ENCODE data around the gene PEX11A.
"Not testable (repeated sequence)": the region's sequence is repeated elsewhere in the genome, so short reads cannot be mapped to it uniquely, and the experiment has no call there.

PEX11A gene, protein sequence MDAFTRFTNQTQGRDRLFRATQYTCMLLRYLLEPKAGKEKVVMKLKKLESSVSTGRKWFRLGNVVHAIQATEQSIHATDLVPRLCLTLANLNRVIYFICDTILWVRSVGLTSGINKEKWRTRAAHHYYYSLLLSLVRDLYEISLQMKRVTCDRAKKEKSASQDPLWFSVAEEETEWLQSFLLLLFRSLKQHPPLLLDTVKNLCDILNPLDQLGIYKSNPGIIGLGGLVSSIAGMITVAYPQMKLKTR

DNA sequence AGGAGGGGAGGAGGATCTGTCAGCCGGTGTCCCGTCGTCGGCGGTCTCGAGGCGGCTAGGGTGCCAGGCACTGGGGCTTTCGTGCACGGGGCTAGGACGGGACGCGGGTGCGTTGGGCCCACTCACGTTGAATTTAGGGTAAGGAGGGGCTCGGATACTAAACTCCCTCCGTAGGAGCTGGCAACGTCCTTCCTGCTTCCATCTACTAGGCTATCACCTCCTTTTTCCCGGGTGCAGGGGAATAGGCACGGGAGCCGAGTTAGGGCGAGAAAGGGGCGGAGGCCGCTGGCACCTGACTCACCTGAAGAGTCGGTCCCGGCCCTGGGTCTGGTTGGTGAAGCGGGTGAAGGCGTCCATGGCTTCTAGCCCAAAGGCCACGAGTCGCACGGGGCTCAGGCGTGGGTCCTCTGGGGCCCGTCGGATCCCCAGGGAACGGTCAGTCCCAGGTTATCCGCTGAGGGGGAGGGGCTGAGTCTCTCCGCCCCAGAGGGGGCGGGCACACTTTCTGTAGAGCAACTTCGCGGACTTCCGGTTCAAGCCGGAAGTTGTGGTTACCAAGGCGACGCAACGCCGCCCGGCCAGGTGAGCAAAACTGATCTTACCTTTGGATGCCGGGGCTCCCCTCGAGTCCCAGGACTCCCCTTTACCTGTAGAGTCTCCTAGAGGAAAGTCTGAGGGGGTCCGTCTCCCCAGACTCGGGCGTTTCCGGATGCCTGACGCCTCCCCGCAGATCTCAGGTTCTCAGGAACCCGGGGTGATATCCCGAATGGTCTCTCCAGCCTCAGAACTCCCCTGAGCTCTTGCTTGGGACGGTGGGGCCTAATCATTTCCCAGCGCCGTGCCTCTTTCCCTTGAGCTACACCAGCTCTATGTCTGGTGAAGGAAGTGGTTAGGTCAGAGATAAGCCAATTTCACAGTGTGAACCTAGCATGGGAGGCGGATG lies at the start of gene PEX11A, which contains the start of gene WDR93:
Gene PEX11A, minus strand, starts transcription at position 479 of the 943 bp plus-strand sequence. Its CDS starts 122 bp downstream, at position 357.
Gene WDR93, plus strand, starts transcription at position 536 of the 943 bp plus-strand sequence. CDS start 10,936 bp downstream, outside the sequence.
- DNase-seq = peak in 45 of 58 donors; percentile 25 to 73 (median 47)

DNA sequence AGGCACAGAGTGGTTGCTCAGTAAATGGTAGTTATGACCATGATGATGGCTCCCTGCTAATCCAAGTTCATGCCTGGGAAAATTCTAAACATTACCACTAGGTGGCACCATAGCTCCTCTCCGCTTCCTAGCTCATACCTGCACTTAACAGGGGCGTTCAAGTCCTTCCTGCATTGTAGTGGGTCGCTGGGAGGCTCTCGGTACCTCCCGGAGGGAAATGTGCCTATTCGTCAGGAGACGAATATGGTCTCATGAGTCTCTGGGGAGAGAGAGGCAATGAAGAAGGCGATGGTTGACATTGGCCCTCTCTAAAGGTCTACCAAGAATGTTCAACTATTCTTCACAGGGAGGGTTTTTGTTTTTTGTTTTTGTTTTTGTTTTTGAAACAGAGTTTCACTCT lies 49.6 kb upstream of the PEX11A start:
- peak in 27 of 58 donors; percentile 3 to 69 (median 25) for DNase-seq

DNA sequence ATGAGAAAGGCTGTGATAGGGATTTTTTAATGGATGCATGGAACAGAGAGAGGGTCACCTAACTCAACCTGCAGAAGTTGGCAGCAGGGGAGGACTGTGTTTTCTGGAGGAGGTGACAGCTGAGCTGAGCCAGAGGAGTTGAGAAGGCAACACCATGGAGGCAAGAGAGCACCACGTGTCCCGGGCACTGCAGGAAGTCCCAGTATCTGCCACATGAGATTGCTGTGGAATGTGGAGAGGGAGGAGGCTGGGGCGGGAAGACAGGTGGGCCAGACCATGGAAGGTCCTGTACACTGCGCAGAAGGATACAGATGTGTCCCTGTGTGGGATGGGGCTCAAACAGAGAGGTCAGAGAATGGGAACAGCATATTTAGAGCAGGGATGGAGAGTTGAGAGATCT lies 45.2 kb upstream of the PEX11A start:
- DNase-seq = no peak

DNA sequence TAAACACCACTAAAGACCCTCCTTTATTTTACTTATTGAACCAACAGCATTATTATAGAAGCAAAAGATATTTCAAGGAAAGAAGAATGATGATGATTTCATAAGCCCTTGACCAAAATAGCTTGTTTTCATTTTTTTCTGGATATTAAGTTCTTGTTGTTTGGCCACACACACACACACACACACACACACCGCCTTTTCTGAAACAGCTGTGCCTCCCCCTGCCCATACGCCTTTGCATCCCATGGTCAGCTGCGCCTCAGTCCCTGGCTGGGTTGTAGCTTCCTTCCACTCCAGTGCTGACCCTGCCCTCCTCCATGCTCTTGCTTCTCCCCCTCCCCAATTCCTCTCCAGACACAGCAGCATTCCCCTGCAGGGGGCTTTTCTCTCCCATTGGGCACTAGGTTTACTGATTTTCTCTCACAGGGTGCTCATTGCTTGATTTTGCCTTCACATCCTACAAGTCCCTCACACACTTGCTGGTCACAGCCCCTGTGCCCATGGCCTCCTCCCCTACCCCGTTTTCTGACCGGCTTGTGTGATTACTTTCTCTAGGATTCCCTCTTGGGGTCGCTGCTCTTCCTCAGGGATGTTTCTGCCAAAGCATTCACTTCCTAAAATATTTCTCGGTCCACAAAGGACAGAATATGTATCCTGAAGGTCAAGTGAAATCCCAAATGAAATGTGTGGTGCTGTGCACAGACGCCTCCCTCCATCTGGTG lies 42.1 kb upstream of the PEX11A start:
- DNase-seq = no peak

DNA sequence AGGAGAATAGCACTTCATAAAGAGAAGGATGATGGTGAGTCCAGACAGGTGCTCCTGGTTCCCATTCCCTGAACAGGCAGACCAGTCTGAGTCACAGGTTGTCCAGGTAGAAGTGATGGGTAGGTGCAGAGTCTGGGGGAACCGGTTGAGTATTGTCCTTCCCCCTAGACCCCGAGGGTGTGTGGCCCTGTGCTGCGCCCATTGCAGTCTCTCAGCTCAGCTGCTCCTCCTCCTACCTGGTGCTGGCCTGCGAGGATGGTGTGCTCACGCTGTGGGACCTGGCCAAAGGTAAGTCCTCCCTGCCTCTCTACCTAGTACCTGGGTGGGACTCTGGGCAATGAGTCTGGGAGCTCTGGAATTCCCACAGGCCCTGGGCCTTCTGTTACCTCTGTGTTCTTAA lies 40.7 kb upstream of the PEX11A start:
- DNase-seq = no peak

DNA sequence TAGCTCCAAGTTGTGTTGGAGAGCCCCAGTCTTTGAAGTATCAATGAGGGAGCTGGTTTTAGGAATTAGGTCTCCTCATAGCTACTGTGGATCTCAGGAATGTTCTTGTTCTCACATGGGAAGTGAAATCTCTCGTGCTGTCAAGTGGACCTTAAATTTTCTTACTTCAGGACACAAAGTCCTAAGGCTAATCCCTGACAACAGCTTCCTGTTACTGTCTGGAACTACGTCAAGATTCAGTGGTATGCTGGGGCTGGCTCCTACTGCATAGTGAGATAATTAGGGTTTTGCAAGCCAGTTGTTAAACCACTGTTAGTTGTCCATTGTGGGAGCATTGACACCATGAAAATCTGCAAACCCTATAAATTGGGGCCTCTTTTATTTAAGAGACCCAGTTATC lies 37.7 kb upstream of the PEX11A start:
- DNase-seq = no peak

DNA sequence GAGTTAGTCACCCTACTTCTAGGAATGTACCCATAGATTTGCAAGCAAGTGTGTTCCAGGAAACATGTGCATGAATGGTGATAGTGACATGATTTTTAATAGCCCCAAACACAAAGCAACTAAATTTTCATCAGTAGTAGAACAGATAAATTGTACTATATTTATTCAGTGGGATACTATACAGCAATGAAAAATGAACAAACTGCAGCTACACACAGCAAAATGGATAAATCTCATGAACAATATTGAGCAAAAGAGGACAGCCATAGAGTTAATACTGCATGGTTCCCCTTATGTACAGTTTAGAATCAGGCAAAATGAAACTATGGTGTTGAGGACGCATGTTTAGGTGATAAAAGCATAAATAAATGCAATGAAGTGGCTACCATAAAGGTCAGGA lies 34.5 kb upstream of the PEX11A start:
- no peak for DNase-seq

DNA sequence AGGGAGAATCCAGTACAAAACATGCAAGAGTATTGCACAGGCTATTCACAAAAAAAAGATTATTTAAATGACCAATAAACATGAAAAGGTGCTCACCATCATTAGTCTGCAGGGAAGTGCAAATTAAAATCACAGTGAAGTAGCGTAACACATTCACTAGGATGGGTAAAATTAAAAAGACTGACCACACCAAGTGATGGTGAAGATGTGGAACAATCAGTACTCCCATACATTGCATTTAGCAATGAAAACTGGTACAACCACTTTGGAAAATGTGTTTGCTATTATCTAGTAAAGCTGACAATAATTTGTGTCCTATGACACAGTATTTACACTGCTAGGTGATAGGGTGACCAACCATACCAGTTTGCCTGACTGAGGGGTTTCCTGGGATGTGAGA lies 34.1 kb upstream of the PEX11A start:
- no peak for DNase-seq

DNA sequence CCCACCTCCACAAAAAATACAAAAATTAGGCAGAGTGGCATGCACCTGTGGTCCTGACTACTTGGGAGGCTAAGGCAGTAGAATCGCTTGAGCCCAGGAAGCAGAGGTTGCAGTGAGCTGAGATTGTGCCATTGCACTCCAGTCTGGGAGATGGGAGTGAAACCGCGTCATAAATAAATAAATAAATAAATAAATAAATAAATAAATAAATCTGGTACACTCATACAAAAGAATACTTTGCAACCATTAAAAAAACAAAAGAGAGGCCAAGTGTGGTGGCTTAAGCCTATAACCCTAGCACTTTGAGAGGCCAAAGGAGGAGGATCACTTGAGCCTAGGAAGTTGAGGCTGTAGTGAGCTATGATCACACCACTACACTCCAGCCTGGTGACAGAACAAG lies 32.5 kb upstream of the PEX11A start:
- no peak for DNase-seq

DNA sequence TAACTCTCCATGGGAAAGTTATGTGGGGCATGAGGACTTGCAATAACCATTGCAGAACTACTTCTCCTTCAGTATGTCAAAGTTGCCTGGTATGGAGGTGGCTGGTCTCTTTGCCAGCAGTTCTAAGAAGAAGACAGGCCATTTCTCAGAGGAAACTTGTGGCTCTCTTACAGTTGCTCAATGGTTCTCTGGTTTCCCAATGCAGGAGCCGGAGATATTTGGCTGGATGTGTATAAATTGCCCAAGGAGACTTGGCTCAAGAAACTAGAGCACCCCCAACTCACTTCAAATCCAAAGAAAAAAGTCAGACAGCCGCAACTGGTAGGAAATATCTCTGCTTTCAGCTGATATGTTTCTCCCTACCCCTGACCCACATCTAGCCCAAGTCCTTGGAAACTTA lies 24.2 kb upstream of the PEX11A start:
- DNase-seq = no peak

DNA sequence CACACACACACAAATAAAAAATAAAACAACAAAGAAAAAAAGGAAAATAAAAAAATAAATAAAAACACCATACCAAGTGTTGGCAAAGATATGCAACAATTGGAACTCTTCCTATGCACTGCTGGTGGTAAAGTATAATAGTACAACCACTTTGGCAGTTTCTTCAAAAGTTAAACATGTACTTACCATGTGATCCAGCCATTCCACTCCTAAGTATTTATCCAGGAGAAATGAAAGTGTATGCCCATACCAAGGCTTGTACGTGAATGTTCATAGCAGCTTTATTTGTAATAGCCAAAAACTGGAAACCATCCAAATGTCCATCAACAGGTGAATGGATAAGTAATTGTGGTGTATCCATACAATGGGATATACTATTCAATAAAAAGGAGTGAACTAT lies 17.0 kb upstream of the PEX11A start:
- DNase-seq = no peak

DNA sequence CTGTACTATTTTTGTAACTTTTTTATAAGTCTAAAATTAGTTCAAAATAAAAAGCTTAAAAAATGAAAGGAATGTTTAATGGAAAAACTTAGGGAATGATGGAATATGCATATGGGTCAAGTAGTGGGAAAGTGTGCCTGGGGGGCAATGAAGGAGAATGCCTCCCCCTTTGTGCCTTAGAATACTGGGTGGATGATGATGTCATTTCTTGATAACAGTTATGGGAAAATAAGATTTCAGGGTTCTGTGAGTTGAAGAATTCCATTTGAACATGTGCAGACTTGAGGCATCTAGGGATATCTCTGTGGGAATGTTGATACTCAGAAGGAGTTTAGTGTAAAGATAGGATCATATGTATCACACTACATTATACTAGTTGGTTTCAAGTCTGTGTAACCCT lies 13.9 kb upstream of the PEX11A start:
- no peak for DNase-seq

DNA sequence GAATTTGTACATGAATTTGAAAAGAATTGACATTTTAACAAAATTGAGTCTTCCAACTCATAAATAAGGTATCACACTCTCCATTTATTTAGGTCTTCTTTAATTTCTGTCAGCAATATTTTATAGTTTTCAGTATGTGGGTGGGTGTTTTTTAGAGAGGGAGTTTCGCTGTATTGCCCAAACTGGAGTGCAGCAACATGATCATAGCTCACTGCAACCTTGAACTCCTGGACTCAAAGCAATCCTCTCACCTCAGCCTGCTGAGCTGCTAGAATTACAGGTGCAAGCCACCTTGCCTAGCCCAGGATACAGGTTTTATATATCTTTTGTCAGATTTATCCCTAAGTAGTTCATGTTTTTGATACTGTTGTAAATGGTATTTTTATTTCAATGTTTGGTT lies 4.6 kb upstream of the PEX11A start:
- no peak for DNase-seq

DNA sequence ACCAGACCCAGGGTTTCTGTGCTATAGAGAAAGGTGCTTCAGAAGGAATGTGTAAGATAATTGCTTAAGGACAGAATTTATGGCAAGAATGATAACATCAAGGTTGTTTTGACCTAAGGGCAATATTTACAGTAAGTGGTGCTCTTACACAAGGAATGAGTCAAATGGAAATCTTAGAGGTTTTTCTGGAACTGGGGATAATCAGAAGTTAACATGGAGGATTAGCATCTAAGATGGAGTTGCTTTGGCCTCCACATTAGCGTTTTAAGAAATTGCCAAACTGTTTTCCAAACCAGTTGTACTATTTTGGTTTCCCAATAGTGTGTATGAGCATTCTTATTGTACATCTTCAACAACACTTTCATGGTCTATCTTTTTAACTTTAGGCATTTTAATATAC lies 3.1 kb upstream of the PEX11A start:
- no peak for DNase-seq

DNA sequence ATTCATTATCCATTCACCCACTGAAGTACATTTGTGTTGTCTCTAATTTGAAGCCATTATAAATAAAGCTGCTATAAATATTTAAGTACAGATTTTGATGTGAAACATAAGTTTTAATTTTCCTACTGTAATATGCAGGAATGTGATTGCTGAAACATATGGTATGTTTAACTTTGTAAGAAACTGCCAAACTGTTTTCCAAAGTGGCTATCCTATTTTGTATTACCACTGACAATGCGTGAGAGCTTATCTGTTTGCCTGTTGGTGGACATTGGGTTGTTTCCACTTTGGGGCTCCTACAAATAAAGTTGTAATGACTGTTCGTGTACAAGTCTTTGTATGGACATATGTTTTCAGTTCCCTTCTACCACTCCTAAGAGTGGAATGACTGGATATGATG lies 2.5 kb upstream of the PEX11A start:
- DNase-seq = no peak

DNA sequence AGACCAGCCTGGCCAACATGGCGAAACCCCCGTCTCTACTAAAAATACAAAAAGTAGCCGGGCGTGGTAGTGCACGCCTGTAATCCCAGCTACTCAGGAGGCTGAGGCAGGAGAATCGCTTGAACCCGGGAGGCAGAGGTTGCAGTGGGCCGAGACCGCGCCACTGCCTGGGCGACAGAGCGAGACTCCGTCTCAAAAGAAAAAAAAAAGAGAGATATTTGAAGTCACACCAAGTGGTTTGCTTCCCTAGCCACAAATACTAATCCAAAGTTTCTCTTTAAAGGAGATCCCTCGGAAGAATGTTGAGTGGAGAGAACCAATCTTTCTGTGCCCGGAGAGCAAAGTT lies 651 bp downstream of the PEX11A start:
- DNase-seq = not testable (repeated sequence)

DNA sequence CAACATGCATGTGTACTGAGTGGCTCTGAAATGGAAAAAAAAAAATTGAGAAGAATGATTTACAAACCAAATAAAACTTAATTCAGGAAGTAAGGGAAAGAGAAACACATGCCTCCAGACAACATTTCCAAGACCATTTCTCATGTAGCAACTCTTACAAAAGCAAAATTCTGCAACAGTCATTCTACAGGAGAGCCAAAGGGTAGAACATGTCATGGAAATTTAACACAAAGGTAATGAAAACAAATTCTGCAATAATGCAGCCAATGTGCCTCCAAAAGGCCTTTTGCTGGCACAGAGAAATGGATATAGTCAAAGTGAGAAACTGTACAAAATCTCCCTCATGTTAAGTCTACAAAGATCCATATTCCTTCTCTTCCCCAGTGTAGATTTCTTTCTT lies 4.0 kb downstream of the PEX11A start:
- DNase-seq = no peak

DNA sequence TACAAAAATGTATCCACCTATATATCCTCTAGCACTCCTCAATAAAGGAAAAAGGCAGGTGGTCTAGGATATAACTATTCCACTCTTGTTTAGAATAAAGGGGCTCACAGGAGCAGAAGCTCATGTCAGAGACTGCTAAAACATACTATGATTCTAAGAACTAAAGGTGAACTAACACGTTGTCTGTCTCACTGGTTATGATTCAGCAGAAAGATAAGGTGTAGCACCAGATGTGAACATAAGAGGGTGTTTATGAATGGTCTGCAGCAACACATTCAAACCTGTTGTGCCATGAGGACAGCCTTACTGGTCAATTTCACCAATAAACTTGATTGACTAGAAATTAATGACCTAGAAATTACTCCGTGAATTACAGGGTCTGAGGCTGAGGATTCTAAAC lies 4.6 kb downstream of the PEX11A start:
- no peak for DNase-seq

DNA sequence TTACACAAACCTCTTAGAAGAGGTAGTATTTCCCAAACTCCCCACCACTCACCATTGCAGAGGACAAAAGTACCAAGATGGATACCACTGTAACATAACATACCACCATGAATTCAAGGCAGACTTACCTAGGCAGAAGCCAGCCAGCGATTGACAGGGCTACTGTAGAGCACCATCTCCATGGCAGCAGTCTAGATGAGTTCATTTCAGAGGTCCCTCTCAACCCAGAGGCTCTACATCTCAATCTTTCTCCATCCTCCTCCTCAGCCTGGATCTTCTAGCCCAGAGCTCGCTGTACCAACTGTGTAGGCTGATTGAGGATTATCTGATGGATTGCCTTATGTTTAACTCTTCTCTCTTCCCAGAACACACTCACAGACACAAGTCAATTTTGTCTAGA lies 9.4 kb downstream of the PEX11A start:
- DNase-seq = no peak

DNA sequence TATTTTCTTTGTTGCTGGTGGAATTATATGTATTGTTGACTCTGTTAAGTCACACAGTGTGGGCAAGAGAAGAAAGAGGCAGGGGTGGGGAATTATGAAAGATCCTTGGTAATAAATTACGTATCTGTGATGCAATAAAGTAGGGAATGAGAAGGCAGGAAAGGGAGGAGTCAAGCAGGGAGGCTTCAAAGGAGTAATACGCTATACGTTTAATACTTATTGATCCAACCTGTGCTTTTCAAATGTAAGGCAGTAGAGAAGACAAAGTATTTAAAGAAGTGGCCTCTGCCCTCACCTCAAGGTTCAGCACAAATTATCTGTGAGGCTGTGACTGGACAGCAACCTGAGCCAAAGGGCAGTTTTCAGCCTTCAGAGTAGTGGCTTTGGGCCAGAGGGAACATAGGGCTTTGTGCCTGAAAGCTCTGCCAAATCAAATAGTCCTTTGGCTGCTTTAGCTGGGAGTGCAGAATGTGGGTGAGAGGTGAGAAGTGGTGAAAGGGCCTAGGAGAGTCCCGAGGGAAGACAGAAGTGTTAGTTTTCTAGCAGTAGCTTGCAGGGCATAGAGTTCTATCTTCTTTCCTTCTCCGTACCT lies 10.2 kb downstream of the PEX11A start:
- DNase-seq = peak in 26 of 58 donors; percentile 3 to 74 (median 36)

DNA sequence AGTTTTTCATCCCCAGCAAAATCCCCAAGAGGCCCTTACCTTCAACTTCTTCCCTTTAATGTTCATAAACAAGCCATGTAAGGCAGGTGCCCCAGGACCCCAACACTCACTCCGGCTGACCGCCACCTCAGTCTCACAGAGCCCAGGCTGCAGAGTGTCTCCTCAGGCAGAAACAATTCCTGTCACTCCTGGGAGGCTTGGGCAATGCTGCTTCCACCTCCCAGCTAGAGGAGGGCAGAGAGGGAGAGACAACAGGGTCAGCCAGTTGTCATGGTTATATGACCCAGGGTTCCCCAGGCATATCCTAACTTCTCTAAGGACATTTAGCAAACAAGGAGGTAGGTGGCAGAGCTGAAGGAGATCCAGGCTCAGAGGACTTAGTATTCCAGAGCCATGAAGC lies 11.3 kb downstream of the PEX11A start, which contains the start of gene PLIN1:
Gene PLIN1, minus strand, starts transcription at position 156 of the 400 bp plus-strand sequence. CDS start 1,878 bp downstream, outside the sequence.
- peak in 1 of 58 donors; percentile 40 for DNase-seq
